Activated B cell treated with CpG ODN at 0.5 μM for 24 hours (primary cell): ENCODE data around the gene KIF13A. TPM values are rescaled to one million over a fixed set of nuclear protein-coding genes. Genes with fewer than 3 reads are reported as not detected.
"Not testable (repeated sequence)": the region's sequence is repeated elsewhere in the genome, so short reads cannot be mapped to it uniquely, and the experiment has no call there.

Source experiments
- ATAC-seq: fragments of 200-7000 bp; cut with Tn5 transposase; one replicate; pipeline ENCODE4 v1.10.0; 2021; ENCODE audit warnings: low read depth, mild to moderate bottlenecking, moderate library complexity
- CTCF ChIA-PET: fragments of 350-600 bp; sonication (Branson Sonifier 250); formaldehyde crosslinking; loops from one replicate; lab custom pipeline; 2021; ENCODE audit warnings: antibody characterized with exemption; lab: Charles Lee
- POLR2A ChIA-PET: fragments of 350-600 bp; sonication (Branson Sonifier 250); formaldehyde crosslinking; loops from one replicate; lab custom pipeline; 2021; ENCODE audit warnings: antibody characterized with exemption; lab: Charles Lee
- DNase-seq: peaks from one replicate; pipeline ENCODE4 v3.0.0; 2022
- H3K27ac Mint-ChIP-seq: one replicate; pipeline ENCODE4 v1.8.0; 2020; ENCODE audit warnings: mixed read lengths
- H3K27me3 Mint-ChIP-seq: one replicate; pipeline ENCODE4 v1.8.0; 2021; ENCODE audit warnings: mixed read lengths
- H3K36me3 Mint-ChIP-seq: one replicate; pipeline ENCODE4 v1.8.0; 2021; ENCODE audit warnings: low read depth, mixed read lengths
- H3K4me1 Mint-ChIP-seq: one replicate; pipeline ENCODE4 v1.8.0; 2021; ENCODE audit warnings: mixed read lengths
- H3K4me3 Mint-ChIP-seq: one replicate; pipeline ENCODE4 v1.8.0; 2020; ENCODE audit warnings: mild to moderate bottlenecking, mixed read lengths
- H3K9me3 Mint-ChIP-seq: one replicate; pipeline ENCODE4 v1.8.0; 2020; ENCODE audit warnings: mixed read lengths
- intact Hi-C: fragments of 100-400 bp; cut with micrococcal nuclease; formaldehyde crosslinking; loops from one replicate; pipeline ENCODE4 v1.15.1; 2024
- total RNA-seq: library from RNA; stranded (reverse); gene quantifications from 2 replicates; pipeline ENCODE4 v1.2.3, GENCODE V29; 2022
- TF ChIP-seq, protein P1 (sequence below): fragments of 200-600 bp; IDR thresholded peaks from one replicate; pipeline ENCODE4 v1.8.0; 2022; ENCODE audit warnings: antibody characterized with exemption, mild to moderate bottlenecking

The KIF13A gene
- total RNA-seq, 1 donor from 2014 or later: 14.1 TPM

DNA sequence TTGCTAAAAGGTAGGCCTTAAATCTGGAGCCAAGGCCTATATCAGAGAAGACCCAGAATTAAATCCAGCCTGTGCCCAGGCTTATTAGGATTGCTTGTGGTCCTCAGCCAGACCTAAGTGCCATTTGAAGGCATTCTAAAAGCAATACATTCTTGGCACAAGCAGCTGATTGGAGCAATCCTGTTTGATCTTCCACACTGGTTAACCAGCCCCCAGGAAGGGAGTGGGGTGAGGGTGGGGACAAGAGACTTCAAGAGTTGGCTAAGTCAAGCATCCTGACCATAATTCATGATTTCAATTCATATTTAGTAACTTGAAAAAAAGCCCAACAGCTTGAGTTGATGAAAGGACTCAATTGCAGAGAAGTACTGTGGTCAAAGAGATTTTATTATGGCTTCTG, 128.9 kb downstream of the KIF13A start:
- ChIA-PET CTCF (no interaction called here), POLR2A (no interaction called here)
- Mint-ChIP-seq H3K36me3 (no peaks in the 10 kb centered on the region), H3K4me3 (no peak overlapping the region), H3K4me1 (no peaks in the 10 kb centered on the region), H3K27me3 (no peaks in the 10 kb centered on the region), H3K27ac (no peak overlapping the region), H3K9me3 (no peaks in the 10 kb centered on the region)
- TF ChIP-seq, protein P1, sequence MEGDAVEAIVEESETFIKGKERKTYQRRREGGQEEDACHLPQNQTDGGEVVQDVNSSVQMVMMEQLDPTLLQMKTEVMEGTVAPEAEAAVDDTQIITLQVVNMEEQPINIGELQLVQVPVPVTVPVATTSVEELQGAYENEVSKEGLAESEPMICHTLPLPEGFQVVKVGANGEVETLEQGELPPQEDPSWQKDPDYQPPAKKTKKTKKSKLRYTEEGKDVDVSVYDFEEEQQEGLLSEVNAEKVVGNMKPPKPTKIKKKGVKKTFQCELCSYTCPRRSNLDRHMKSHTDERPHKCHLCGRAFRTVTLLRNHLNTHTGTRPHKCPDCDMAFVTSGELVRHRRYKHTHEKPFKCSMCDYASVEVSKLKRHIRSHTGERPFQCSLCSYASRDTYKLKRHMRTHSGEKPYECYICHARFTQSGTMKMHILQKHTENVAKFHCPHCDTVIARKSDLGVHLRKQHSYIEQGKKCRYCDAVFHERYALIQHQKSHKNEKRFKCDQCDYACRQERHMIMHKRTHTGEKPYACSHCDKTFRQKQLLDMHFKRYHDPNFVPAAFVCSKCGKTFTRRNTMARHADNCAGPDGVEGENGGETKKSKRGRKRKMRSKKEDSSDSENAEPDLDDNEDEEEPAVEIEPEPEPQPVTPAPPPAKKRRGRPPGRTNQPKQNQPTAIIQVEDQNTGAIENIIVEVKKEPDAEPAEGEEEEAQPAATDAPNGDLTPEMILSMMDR: no peak
- no peak for ATAC-seq
- intact Hi-C loops: no loop called here
- no peak for DNase-seq

DNA sequence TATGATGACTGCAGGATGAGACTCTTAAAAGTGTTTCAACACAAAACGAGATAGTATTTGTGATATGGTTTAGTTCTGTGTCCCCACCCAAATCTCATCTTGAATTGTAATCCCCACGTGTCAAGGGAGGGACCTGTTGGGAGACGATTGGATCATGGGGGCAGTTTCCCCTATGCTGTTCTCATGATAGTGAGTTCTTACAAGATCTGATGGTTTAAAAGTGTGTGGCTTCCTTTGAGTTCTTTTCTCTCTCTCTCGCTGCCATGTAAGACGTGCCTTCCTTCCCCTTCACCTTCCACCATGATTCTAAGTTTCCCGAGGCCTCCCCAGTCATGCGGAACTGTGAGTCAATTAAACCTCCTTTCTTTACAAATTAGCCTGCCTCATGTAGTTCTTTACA, 130.2 kb downstream of the KIF13A start:
- H3K4me3 Mint-ChIP-seq, H3K9me3 Mint-ChIP-seq, H3K4me1 Mint-ChIP-seq, H3K27ac Mint-ChIP-seq, intact Hi-C loops, POLR2A ChIA-PET, H3K36me3 Mint-ChIP-seq, DNase-seq, ATAC-seq, H3K27me3 Mint-ChIP-seq: not testable (repeated sequence)
- CTCF ChIA-PET: interaction anchor here (0.6 kb wide), 1 partner anchor 1558 kb away, joined by 4 read pairs; no protein-coding TSS in a partner anchor

DNA sequence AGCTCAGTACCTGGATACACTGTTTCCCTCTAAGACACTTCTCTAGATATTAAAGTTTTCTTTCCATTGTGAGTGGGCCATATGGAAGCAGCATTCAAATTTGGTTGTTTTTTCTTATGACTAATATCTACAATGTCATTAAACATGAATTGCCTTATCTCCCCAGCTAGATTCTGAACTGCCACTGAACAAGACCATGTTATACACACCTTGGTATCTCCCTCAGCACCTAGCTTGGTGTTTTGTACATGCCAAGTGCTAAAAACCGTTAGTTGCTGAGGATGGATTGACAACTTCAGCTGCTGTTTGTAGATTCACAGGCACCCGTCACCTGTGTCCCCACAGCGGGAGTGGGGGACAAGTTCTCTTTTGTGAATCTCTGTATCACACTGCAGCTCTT, 131.1 kb downstream of the KIF13A start:
- no peak overlapping the region for H3K27ac Mint-ChIP-seq
- TF ChIP-seq, protein P1: no peak
- H3K36me3 Mint-ChIP-seq: no peaks in the 10 kb centered on the region
- DNase-seq: no peak
- ChIA-PET POLR2A (no interaction called here), CTCF (no interaction called here)
- no peak for ATAC-seq
- intact Hi-C loops: no loop called here
- no peaks in the 10 kb centered on the region for H3K27me3 Mint-ChIP-seq
- H3K4me1 Mint-ChIP-seq: no peaks in the 10 kb centered on the region
- no peaks in the 10 kb centered on the region for H3K9me3 Mint-ChIP-seq
- no peak overlapping the region for H3K4me3 Mint-ChIP-seq

DNA sequence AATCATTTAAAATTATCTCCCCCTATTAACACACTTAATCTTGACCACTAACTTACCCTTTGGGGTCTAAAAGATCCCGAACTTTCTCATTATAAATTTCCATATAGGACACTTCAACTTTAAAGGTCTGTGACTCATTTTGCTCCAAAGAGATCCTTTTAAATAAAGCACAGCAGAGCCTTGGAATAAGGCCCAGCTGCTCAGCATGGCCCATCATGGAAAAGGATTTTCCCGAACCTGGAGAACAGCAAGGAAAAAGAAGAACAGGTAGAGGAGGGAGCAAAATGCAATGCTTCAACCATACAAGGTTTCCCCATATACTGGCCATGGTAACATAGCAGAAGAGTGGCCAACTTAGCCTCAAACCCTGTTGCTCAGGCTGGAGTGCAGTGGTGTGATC, 132.1 kb downstream of the KIF13A start:
- Mint-ChIP-seq H3K4me1 (no peaks in the 10 kb centered on the region), H3K27ac (no peak overlapping the region), H3K9me3 (no peaks in the 10 kb centered on the region), H3K4me3 (no peak overlapping the region), H3K36me3 (peaks cover under 1% of the 10 kb centered on the region), H3K27me3 (no peaks in the 10 kb centered on the region)
- TF ChIP-seq, protein P1: no peak
- ATAC-seq (no peak), DNase-seq (no peak)
- CTCF ChIA-PET: no interaction called here
- POLR2A ChIA-PET: no interaction called here
- intact Hi-C loops: no loop called here

DNA sequence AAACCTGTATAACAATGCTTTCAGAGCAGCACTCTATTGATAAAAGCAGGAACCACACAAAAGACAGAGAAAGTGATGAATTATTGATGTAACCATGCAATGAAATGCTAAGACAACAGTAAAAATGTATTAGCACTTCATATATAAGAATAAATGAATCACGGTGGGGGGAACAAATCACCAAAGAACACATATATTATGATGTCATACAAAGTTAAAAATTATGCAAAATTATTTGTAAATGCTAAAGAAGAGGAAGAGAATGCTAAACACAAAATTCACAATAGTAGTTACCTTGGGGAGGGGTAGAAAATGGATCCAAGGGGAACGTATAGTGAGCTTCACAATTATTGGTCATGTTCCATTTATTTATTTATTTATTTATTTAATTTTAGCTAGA, 133.9 kb downstream of the KIF13A start:
- H3K36me3 Mint-ChIP-seq: peaks cover 15% of the 10 kb centered on the region
- TF ChIP-seq, protein P1: no peak
- no peaks in the 10 kb centered on the region for H3K4me1 Mint-ChIP-seq
- ChIA-PET CTCF (no interaction called here), POLR2A (no interaction called here)
- no peaks in the 10 kb centered on the region for H3K9me3 Mint-ChIP-seq
- ATAC-seq (no peak), DNase-seq (no peak)
- no peak overlapping the region for H3K27ac Mint-ChIP-seq
- intact Hi-C loops: no loop called here
- H3K27me3 Mint-ChIP-seq: no peaks in the 10 kb centered on the region
- H3K4me3 Mint-ChIP-seq: no peak overlapping the region

DNA sequence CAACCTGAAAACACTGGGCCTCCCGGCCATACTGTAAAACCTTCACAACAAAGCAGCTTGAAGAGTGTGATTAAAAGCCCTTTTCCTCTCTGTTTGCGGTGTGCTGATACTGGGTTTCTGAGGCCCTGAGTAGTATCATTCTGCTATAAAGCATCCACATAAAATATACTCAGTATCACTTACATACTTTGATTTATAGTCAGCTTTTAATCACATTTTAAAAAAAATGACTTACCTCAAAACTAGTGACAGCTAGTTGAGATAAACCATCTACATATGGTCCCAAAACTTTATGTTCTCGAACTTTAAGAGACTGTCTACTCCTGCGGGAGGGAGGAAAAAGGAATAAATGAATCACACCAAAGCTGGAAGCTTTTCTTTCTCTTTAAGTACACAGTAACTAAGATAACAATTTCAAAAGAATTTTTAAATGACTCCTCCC, 135.7 kb downstream of the KIF13A start:
- ATAC-seq: no peak
- H3K9me3 Mint-ChIP-seq: no peaks in the 10 kb centered on the region
- CTCF ChIA-PET: no interaction called here
- H3K4me1 Mint-ChIP-seq: no peaks in the 10 kb centered on the region
- intact Hi-C loops: no loop called here
- peaks cover 17% of the 10 kb centered on the region for H3K36me3 Mint-ChIP-seq
- TF ChIP-seq, protein P1: no peak
- H3K27me3 Mint-ChIP-seq: no peaks in the 10 kb centered on the region
- H3K27ac Mint-ChIP-seq: no peak overlapping the region
- DNase-seq: no peak
- no peak overlapping the region for H3K4me3 Mint-ChIP-seq
- POLR2A ChIA-PET: interaction anchor here (0.6 kb wide), 1 partner anchor 252 kb away, joined by 12 read pairs; the partner anchor contains the start of gene FAM8A1
